HEK293 (cell line): ENCODE measurements around the gene WDPCP.

Source experiments
- PRDM1 ChIP-seq: fragments of 450-650 bp; formaldehyde crosslinking; IDR thresholded peaks from 2 replicates; pipeline ENCODE4; 2016; ENCODE audit warnings: missing biosample characterization, missing genetic modification characterization
- YY1 ChIP-seq: fragments of 450-650 bp; formaldehyde crosslinking; IDR thresholded peaks from 2 replicates; pipeline ENCODE4 v1.5.1; 2018; ENCODE audit warnings: missing biosample characterization, missing genetic modification characterization
- ZBTB7A ChIP-seq: fragments of 450-650 bp; formaldehyde crosslinking; IDR thresholded peaks from 2 replicates; pipeline ENCODE4 v1.5.1; 2016; ENCODE audit warnings: low read depth, missing biosample characterization, missing genetic modification characterization
- ZNF155 ChIP-seq: fragments of 450-650 bp; formaldehyde crosslinking; IDR thresholded peaks from 2 replicates; pipeline ENCODE4 v1.5.1; 2016; ENCODE audit warnings: missing biosample characterization, missing genetic modification characterization
- ZNF169 ChIP-seq: fragments of 450-650 bp; formaldehyde crosslinking; IDR thresholded peaks from 2 replicates; pipeline ENCODE4 v1.5.1; 2016; ENCODE audit warnings: missing biosample characterization, missing genetic modification characterization
- TF ChIP-seq, protein P1 (sequence below): fragments of 450-650 bp; formaldehyde crosslinking; IDR thresholded peaks from 2 replicates; pipeline ENCODE4 v1.5.1; 2016; ENCODE audit warnings: missing biosample characterization, missing genetic modification characterization
- TF ChIP-seq, protein P2 (sequence below): fragments of 450-650 bp; formaldehyde crosslinking; IDR thresholded peaks from 2 replicates; pipeline ENCODE4 v1.5.1; 2016; ENCODE audit warnings: missing biosample characterization, missing genetic modification characterization
- TF ChIP-seq, protein P3 (sequence below): sonication (generic); formaldehyde crosslinking; IDR thresholded peaks from 2 replicates; pipeline ENCODE4 v1.8.1; 2022; ENCODE audit warnings: mild to moderate bottlenecking, moderate library complexity, missing genetic modification reagents

DNA sequence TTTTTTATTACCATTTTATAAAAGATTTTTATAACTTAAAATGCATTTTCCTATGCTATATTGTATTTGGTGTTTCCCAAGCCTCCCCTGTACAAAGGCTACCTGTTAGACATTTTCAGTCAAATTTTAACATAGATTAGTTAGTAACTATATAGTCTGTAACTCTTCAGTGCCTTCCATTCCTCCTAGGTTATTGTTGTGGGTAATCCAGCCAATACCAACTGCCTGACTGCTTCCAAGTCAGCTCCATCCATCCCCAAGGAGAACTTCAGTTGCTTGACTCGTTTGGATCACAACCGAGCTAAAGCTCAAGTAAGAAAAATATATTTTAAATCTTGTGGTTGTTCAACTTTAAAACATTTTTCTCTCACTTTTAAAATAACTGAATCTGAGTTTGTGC is 10.7 kb upstream of the WDPCP start:
- TF ChIP-seq, protein P1, sequence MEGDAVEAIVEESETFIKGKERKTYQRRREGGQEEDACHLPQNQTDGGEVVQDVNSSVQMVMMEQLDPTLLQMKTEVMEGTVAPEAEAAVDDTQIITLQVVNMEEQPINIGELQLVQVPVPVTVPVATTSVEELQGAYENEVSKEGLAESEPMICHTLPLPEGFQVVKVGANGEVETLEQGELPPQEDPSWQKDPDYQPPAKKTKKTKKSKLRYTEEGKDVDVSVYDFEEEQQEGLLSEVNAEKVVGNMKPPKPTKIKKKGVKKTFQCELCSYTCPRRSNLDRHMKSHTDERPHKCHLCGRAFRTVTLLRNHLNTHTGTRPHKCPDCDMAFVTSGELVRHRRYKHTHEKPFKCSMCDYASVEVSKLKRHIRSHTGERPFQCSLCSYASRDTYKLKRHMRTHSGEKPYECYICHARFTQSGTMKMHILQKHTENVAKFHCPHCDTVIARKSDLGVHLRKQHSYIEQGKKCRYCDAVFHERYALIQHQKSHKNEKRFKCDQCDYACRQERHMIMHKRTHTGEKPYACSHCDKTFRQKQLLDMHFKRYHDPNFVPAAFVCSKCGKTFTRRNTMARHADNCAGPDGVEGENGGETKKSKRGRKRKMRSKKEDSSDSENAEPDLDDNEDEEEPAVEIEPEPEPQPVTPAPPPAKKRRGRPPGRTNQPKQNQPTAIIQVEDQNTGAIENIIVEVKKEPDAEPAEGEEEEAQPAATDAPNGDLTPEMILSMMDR, result no peak
- TF ChIP-seq ZNF169 (tag by site-specific recombination) (no peak), ZBTB7A (tag by site-specific recombination) (no peak), PRDM1 (tag by site-specific recombination) (no peak), ZNF155 (tag by site-specific recombination) (no peak), YY1 (tag by site-specific recombination) (no peak)
- TF ChIP-seq, protein P2, sequence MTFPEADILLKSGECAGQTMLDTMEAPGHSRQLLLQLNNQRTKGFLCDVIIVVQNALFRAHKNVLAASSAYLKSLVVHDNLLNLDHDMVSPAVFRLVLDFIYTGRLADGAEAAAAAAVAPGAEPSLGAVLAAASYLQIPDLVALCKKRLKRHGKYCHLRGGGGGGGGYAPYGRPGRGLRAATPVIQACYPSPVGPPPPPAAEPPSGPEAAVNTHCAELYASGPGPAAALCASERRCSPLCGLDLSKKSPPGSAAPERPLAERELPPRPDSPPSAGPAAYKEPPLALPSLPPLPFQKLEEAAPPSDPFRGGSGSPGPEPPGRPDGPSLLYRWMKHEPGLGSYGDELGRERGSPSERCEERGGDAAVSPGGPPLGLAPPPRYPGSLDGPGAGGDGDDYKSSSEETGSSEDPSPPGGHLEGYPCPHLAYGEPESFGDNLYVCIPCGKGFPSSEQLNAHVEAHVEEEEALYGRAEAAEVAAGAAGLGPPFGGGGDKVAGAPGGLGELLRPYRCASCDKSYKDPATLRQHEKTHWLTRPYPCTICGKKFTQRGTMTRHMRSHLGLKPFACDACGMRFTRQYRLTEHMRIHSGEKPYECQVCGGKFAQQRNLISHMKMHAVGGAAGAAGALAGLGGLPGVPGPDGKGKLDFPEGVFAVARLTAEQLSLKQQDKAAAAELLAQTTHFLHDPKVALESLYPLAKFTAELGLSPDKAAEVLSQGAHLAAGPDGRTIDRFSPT (tag by site-specific recombination), result no peak
- TF ChIP-seq, protein P3, sequence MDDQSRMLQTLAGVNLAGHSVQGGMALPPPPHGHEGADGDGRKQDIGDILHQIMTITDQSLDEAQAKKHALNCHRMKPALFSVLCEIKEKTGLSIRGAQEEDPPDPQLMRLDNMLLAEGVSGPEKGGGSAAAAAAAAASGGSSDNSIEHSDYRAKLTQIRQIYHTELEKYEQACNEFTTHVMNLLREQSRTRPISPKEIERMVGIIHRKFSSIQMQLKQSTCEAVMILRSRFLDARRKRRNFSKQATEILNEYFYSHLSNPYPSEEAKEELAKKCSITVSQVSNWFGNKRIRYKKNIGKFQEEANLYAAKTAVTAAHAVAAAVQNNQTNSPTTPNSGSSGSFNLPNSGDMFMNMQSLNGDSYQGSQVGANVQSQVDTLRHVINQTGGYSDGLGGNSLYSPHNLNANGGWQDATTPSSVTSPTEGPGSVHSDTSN (CRISPR knock-in tag), result no peak
